NT2/D1 (cell line): ENCODE results near the gene BCAS3.

ENCODE experiments used
- SUZ12 ChIP-seq: IDR thresholded peaks from 2 replicates; pipeline ENCODE4 v1.6.1; 2011; ENCODE audit not compliant: insufficient read length, insufficient read depth; ENCODE audit errors: extremely low read depth
- YY1 ChIP-seq: IDR thresholded peaks from 2 replicates; pipeline ENCODE4 v1.6.1; 2011; ENCODE audit not compliant: insufficient read length, insufficient read depth
- ZNF274 ChIP-seq: IDR thresholded peaks from 2 replicates; pipeline ENCODE4 v1.6.1; 2011; ENCODE audit warnings: mild to moderate bottlenecking, low read depth, low read length

DNA sequence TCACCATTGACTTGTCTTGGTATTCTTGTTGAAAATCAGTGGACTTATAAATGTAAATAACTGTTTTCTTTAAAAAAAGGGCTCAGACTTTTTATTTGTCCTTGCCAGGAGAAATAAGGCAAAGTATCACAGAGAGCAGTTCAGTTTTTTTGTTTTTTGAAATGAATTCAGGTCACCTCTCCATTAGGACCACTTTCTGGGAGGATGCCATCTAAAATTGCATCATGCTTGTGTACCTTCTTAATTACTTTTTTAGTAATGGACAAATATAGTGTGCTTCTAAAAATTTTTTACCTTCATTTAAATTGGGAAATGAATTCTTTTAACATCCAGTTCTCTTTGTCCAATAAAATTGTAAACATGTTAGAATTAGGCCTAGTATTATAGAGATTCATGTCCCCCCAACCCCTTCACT, 210.0 kb downstream of the BCAS3 start:
- TF ChIP-seq YY1 (no peak), SUZ12 (no peak), ZNF274 (no peak)
